HepG2 (cell line): ENCODE results near the gene CASS4.

Source experiments
- CAMTA2 ChIP-seq: sonication (generic); formaldehyde crosslinking; IDR thresholded peaks from 2 replicates; pipeline ENCODE4 v1.4.0; 2020; ENCODE audit warnings: mild to moderate bottlenecking, missing genetic modification reagents, borderline replicate concordance
- CREM ChIP-seq, 2 experiments: sonication (generic) in 1 of 2; formaldehyde crosslinking in 1 of 2; IDR thresholded peaks; 2 replicates each; pipeline versions ENCODE4 v1.4.0 to v1.6.1; 2016 to 2020; ENCODE audit warnings: antibody characterized with exemption in 1 of 2, mild to moderate bottlenecking in 1 of 2, missing genetic modification reagents in 1 of 2
- EHMT2 ChIP-seq: fragments of 200-600 bp; sonication (generic); IDR thresholded peaks from 2 replicates; pipeline ENCODE4 v1.7.0; 2017; ENCODE audit warnings: antibody characterized with exemption, low read depth, low read length, borderline replicate concordance
- TBX2 ChIP-seq: sonication (generic); formaldehyde crosslinking; IDR thresholded peaks from 2 replicates; pipeline ENCODE4 v1.5.0; 2020; ENCODE audit warnings: missing genetic modification reagents, mild to moderate bottlenecking, borderline replicate concordance
- ZNF136 ChIP-seq: sonication (generic); formaldehyde crosslinking; IDR thresholded peaks from 2 replicates; pipeline ENCODE4 v1.8.1; 2022; ENCODE audit warnings: low read depth, mild to moderate bottlenecking, moderate library complexity, missing genetic modification reagents
- TF ChIP-seq, protein P1 (sequence below): sonication (generic); formaldehyde crosslinking; IDR thresholded peaks from 2 replicates; pipeline ENCODE4 v1.5.0; 2020; ENCODE audit warnings: mild to moderate bottlenecking, missing genetic modification reagents, moderate library complexity
- TF ChIP-seq, protein P2 (sequence below): sonication (generic); formaldehyde crosslinking; IDR thresholded peaks from 2 replicates; pipeline ENCODE4 v1.4.0; 2020; ENCODE audit warnings: mild to moderate bottlenecking, missing genetic modification reagents

DNA sequence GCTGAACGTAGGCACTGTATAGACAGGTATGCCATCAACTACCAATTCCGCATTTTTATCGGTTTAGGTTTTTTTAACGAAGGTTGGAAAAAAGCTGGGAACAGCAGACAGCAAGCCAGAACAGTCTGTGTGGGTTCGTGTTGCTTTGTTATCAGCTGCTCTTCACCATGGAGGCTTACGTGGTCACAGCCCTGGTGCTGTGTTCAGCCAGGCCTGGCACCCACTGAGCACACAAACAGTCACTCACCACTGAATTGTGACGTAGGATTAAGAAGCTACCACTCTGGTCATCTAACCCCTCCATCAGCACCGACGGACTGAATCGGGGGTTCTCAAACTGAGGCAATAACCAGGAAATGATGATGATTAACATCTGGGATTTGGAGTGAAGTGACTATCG, 40.1 kb upstream of the CASS4 start:
- TF ChIP-seq, protein P1, sequence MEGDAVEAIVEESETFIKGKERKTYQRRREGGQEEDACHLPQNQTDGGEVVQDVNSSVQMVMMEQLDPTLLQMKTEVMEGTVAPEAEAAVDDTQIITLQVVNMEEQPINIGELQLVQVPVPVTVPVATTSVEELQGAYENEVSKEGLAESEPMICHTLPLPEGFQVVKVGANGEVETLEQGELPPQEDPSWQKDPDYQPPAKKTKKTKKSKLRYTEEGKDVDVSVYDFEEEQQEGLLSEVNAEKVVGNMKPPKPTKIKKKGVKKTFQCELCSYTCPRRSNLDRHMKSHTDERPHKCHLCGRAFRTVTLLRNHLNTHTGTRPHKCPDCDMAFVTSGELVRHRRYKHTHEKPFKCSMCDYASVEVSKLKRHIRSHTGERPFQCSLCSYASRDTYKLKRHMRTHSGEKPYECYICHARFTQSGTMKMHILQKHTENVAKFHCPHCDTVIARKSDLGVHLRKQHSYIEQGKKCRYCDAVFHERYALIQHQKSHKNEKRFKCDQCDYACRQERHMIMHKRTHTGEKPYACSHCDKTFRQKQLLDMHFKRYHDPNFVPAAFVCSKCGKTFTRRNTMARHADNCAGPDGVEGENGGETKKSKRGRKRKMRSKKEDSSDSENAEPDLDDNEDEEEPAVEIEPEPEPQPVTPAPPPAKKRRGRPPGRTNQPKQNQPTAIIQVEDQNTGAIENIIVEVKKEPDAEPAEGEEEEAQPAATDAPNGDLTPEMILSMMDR (CRISPR knock-in tag) = no peak
- TF ChIP-seq EHMT2 = no peak
- no peak for TF ChIP-seq CREM (IDR thresholded peaks at IDR 0.05)
- no peak for TF ChIP-seq CREM (CRISPR knock-in tag; IDR thresholded peaks at IDR 0.05)
- no peak for TF ChIP-seq ZNF136 (CRISPR knock-in tag)
- TF ChIP-seq TBX2 (CRISPR knock-in tag) = no peak
- TF ChIP-seq, protein P2, sequence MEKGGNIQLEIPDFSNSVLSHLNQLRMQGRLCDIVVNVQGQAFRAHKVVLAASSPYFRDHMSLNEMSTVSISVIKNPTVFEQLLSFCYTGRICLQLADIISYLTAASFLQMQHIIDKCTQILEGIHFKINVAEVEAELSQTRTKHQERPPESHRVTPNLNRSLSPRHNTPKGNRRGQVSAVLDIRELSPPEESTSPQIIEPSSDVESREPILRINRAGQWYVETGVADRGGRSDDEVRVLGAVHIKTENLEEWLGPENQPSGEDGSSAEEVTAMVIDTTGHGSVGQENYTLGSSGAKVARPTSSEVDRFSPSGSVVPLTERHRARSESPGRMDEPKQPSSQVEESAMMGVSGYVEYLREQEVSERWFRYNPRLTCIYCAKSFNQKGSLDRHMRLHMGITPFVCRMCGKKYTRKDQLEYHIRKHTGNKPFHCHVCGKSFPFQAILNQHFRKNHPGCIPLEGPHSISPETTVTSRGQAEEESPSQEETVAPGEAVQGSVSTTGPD (CRISPR knock-in tag) = no peak
- TF ChIP-seq CAMTA2 = no peak
